K562 (cell line): ENCODE data around the gene EFCAB9.

Source experiments
- BRD4 ChIP-seq: fragments of 200-600 bp; sonication (generic); IDR thresholded peaks from 2 replicates; pipeline ENCODE4 v1.6.1; 2017; ENCODE audit warnings: inconsistent platforms
- HDAC3 ChIP-seq: fragments of 450-650 bp; IDR thresholded peaks from 2 replicates; pipeline ENCODE4 v1.6.1; 2018; ENCODE audit warnings: borderline replicate concordance, mild to moderate bottlenecking, moderate library complexity; ENCODE audit not compliant: partially characterized antibody
- POLR2A ChIP-seq: fragments of 450-650 bp; conservative IDR thresholded peaks from 2 replicates; pipeline ENCODE4 v1.6.1; 2016
- ZNF79 ChIP-seq: fragments of 250-450 bp; sonication (Bioruptor Pico); IDR thresholded peaks from 2 replicates; pipeline ENCODE4 v1.4.0; 2020; ENCODE audit warnings: low read depth, mild to moderate bottlenecking, moderate library complexity
- TF ChIP-seq, protein P1 (sequence below), 3 experiments: IDR thresholded peaks in 2 of 3; conservative IDR thresholded peaks in 1 of 3; 2 replicates each; pipeline ENCODE4 v1.5.1; 2011 to 2012; ENCODE audit warnings: low read length in 3 of 3, mild to moderate bottlenecking in 3 of 3, control low read depth in 2 of 3, improper control_type of control experiment in 1 of 3, inconsistent platforms in 1 of 3, low read depth in 1 of 3, mixed read lengths in 1 of 3, moderate library complexity in 1 of 3; ENCODE audit not compliant: insufficient read depth in 2 of 3

DNA sequence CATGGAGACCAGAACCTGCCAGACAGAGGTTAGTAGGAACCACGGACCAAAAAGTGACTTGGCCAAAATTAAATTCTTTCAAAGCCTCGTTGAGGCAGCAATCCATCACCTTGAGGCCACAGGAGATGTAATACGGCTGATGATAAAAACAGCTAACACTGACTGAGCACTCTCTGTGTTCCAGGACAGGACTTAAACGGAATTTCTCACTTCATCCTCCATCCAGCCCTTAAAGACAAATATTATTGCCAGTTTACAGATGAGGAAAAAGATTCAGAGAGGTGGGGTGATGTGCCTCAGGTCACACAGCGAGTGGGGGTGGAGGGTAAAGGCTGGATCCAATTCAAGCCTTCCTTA lies 31.0 kb upstream of the EFCAB9 start:
- no peak for TF ChIP-seq POLR2A
- TF ChIP-seq HDAC3 = no peak
- TF ChIP-seq BRD4 = no peak
- TF ChIP-seq, protein P1, sequence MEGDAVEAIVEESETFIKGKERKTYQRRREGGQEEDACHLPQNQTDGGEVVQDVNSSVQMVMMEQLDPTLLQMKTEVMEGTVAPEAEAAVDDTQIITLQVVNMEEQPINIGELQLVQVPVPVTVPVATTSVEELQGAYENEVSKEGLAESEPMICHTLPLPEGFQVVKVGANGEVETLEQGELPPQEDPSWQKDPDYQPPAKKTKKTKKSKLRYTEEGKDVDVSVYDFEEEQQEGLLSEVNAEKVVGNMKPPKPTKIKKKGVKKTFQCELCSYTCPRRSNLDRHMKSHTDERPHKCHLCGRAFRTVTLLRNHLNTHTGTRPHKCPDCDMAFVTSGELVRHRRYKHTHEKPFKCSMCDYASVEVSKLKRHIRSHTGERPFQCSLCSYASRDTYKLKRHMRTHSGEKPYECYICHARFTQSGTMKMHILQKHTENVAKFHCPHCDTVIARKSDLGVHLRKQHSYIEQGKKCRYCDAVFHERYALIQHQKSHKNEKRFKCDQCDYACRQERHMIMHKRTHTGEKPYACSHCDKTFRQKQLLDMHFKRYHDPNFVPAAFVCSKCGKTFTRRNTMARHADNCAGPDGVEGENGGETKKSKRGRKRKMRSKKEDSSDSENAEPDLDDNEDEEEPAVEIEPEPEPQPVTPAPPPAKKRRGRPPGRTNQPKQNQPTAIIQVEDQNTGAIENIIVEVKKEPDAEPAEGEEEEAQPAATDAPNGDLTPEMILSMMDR (IDR thresholded peaks at IDR 0.05 in 2 of 3, conservative IDR thresholded peaks at IDR 0.05 in 1 of 3; ENCODE audit: insufficient read depth in 2 of 3, low read depth in 1 of 3, low read length in 3 of 3) = no peak
- no peak for TF ChIP-seq ZNF79 (CRISPR knock-in tag)
